Fibroblast of peridontal ligament (primary cell): ENCODE results near the gene NRG3.

Source experiments
- DNase-seq: peaks from one replicate; pipeline ENCODE4 v3.0.0-alpha.2; 2010; ENCODE audit errors: extremely low read depth

Gene NRG3

GRCh38 chr10:82212753-82213152 lies 337.8 kb downstream of the NRG3 start:
- no peak for DNase-seq

- no peak for DNase-seq
Measured at GRCh38 chr10:82213784-82214183, 338.8 kb downstream of the NRG3 start.

- DNase-seq = no peak
Measured at GRCh38 chr10:82221056-82221455, 346.1 kb downstream of the NRG3 start.

- no peak for DNase-seq
Measured at GRCh38 chr10:82221601-82222149, 346.7 kb downstream of the NRG3 start.

- no peak for DNase-seq
Measured at GRCh38 chr10:82228701-82229100, 353.7 kb downstream of the NRG3 start.

GRCh38 chr10:82234173-82234572 lies 359.2 kb downstream of the NRG3 start:
- DNase-seq = no peak

GRCh38 chr10:82236084-82236731 lies 361.2 kb downstream of the NRG3 start:
- DNase-seq = no peak

- DNase-seq = no peak
Measured at GRCh38 chr10:82238291-82238690, 363.3 kb downstream of the NRG3 start.

GRCh38 chr10:82240408-82240807 lies 365.4 kb downstream of the NRG3 start:
- DNase-seq = no peak

GRCh38 chr10:82242778-82243177 lies 367.8 kb downstream of the NRG3 start:
- no peak for DNase-seq

GRCh38 chr10:82245157-82245556 lies 370.2 kb downstream of the NRG3 start:
- DNase-seq = no peak

- no peak for DNase-seq
Measured at GRCh38 chr10:82245906-82246560, 371.0 kb downstream of the NRG3 start.

GRCh38 chr10:82249141-82249540 lies 374.1 kb downstream of the NRG3 start:
- DNase-seq = no peak

- DNase-seq = no peak
Measured at GRCh38 chr10:82251222-82251906, 376.4 kb downstream of the NRG3 start.

GRCh38 chr10:82252081-82252480 lies 377.1 kb downstream of the NRG3 start:
- no peak for DNase-seq

- DNase-seq = no peak
Measured at GRCh38 chr10:82254237-82254636, 379.2 kb downstream of the NRG3 start.

- no peak for DNase-seq
Measured at GRCh38 chr10:82256275-82256674, 381.3 kb downstream of the NRG3 start.

- DNase-seq = peak; percentile 43
Measured at GRCh38 chr10:82266438-82266837, 391.4 kb downstream of the NRG3 start.

- DNase-seq = peak; percentile 3
Measured at GRCh38 chr10:82267014-82267413, 392.0 kb downstream of the NRG3 start.

- no peak for DNase-seq
Measured at GRCh38 chr10:82267465-82267864, 392.5 kb downstream of the NRG3 start.

- no peak for DNase-seq
Measured at GRCh38 chr10:82267960-82268359, 393.0 kb downstream of the NRG3 start.

GRCh38 chr10:82277591-82277990 lies 402.6 kb downstream of the NRG3 start:
- DNase-seq = peak; percentile 72
